Neural progenitor cell (in vitro differentiated cells): ENCODE data around the gene ITGA4.

ENCODE experiments used
- EZH2 ChIP-seq: fragments of 200-600 bp; sonication (generic); IDR thresholded peaks from 2 replicates; pipeline ENCODE4 v1.6.1; 2017; ENCODE audit warnings: antibody characterized with exemption, mild to moderate bottlenecking, moderate library complexity
- TF ChIP-seq, protein P1 (sequence below): fragments of 200-600 bp; sonication (generic); IDR thresholded peaks from 2 replicates; pipeline ENCODE4 v1.5.1; 2017; ENCODE audit warnings: antibody characterized with exemption, mild to moderate bottlenecking

DNA sequence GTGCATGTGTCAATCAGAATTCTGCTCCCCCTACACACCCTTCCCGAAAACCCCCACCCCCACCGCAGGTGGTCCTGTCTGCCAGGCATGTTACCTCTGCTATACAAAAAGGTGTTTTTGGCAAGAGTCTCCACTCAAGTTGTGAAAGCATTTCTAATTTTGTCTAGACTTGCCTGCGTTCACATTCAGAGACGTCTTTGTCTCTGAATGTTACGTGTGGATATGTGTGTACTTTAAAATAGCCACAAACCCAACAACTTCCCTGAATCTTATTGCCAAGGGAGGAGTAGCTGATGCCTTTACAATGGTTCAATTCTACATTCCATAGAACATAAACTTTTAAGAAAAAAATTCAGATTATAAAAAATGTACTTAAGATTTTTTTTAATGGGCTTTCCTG is 66.6 kb downstream of the ITGA4 start:
- TF ChIP-seq EZH2: no peak
- TF ChIP-seq, protein P1, sequence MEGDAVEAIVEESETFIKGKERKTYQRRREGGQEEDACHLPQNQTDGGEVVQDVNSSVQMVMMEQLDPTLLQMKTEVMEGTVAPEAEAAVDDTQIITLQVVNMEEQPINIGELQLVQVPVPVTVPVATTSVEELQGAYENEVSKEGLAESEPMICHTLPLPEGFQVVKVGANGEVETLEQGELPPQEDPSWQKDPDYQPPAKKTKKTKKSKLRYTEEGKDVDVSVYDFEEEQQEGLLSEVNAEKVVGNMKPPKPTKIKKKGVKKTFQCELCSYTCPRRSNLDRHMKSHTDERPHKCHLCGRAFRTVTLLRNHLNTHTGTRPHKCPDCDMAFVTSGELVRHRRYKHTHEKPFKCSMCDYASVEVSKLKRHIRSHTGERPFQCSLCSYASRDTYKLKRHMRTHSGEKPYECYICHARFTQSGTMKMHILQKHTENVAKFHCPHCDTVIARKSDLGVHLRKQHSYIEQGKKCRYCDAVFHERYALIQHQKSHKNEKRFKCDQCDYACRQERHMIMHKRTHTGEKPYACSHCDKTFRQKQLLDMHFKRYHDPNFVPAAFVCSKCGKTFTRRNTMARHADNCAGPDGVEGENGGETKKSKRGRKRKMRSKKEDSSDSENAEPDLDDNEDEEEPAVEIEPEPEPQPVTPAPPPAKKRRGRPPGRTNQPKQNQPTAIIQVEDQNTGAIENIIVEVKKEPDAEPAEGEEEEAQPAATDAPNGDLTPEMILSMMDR: no peak
